Cardiac muscle cell (in vitro differentiated cells and primary cell): Measurements from ENCODE around the gene MTPN. TPM values are rescaled to one million over a fixed set of nuclear protein-coding genes. Genes with fewer than 3 reads are reported as not detected.

ENCODE experiments used
- DNase-seq, 2 donors: peaks; one replicate each; pipeline versions ENCODE4 v3.0.0 to v3.0.0-alpha.2; 2010 to 2017; ENCODE audit warnings: low read depth in 1 of 2, low spot score in 1 of 2
- H3K27ac ChIP-seq: fragments of 200-600 bp; sonication (generic); 2 replicates; pipeline ENCODE4 v1.5.1; 2016
- H3K27me3 ChIP-seq: fragments of 200-600 bp; sonication (generic); 2 replicates; pipeline ENCODE4 v1.6.0; 2016; ENCODE audit warnings: control low read depth
- H3K36me3 ChIP-seq: fragments of 200-600 bp; sonication (generic); 2 replicates; pipeline ENCODE4 v1.5.1; 2016; ENCODE audit warnings: control low read depth
- H3K4me1 ChIP-seq: fragments of 200-600 bp; sonication (generic); 2 replicates; pipeline ENCODE4 v1.8.1; 2017; ENCODE audit warnings: low read depth, mild to moderate bottlenecking, mixed run types
- H3K4me3 ChIP-seq: fragments of 200-600 bp; sonication (generic); 2 replicates; pipeline ENCODE4 v1.5.1; 2016; ENCODE audit warnings: mild to moderate bottlenecking
- H3K9me3 ChIP-seq: fragments of 200-600 bp; sonication (generic); 2 replicates; pipeline ENCODE4 v1.5.1; 2017; ENCODE audit warnings: low read depth, mild to moderate bottlenecking, control low read depth
- CTCF ChIP-seq: IDR thresholded peaks from 2 replicates; pipeline ENCODE4 v1.5.1; 2012; ENCODE audit warnings: low read depth, mild to moderate bottlenecking, low read length
- polyA plus RNA-seq: library from polyadenylated mRNA; unstranded; fragments of >200 nt; fragmentation: Nextera tagmentation; extraction: Ambion mirVana; gene quantifications from 2 replicates; pipeline ENCODE4 v1.2.1, GENCODE V29; 2016
- total RNA-seq: library from RNA; depleted of rRNA; stranded (reverse); fragments of >200 nt; gene quantifications from 2 replicates; pipeline ENCODE4 v1.2.3, GENCODE V29; 2016

Gene MTPN
- total and polyA plus RNA-seq, 2 experiments from 2014 or later = 86.1 to 110 TPM

DNA sequence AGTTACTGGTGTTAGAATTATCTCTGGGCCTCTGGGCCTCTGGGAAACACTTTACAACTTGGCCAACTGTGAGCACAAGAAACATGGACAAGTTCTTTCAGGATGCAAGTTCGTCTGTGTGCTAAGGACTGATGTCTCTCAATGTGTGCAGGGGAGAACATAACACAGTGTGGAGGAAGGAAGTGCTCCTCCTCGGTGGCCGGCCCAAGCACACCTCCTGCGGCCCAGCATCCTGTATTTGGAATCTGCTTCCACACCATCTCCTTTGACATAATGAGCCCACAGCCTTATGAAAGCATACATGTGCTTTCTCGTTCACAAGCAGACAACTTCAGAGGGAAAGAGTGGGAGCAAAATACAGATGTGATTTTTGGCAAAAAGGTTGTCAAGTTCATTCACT lies 59.0 kb downstream of the MTPN start:
- Histone ChIP-seq H3K36me3 (no peaks in the 10 kb centered on the region), H3K4me3 (no peak overlapping the region), H3K4me1 (peaks cover 10% of the 10 kb centered on the region), H3K27me3 (no peaks in the 10 kb centered on the region), H3K9me3 (no peaks in the 10 kb centered on the region), H3K27ac (no peak overlapping the region)
- DNase-seq = no peak
- TF ChIP-seq CTCF = no peak

GRCh38 chr7:135917721-135918120 lies 59.4 kb downstream of the MTPN start:
- H3K27ac ChIP-seq = no peak overlapping the region
- peaks cover 10% of the 10 kb centered on the region for H3K4me1 ChIP-seq
- TF ChIP-seq CTCF = no peak
- no peaks in the 10 kb centered on the region for H3K27me3 ChIP-seq
- no peak overlapping the region for H3K4me3 ChIP-seq
- no peak for DNase-seq
- no peaks in the 10 kb centered on the region for H3K36me3 ChIP-seq
- no peaks in the 10 kb centered on the region for H3K9me3 ChIP-seq

DNA sequence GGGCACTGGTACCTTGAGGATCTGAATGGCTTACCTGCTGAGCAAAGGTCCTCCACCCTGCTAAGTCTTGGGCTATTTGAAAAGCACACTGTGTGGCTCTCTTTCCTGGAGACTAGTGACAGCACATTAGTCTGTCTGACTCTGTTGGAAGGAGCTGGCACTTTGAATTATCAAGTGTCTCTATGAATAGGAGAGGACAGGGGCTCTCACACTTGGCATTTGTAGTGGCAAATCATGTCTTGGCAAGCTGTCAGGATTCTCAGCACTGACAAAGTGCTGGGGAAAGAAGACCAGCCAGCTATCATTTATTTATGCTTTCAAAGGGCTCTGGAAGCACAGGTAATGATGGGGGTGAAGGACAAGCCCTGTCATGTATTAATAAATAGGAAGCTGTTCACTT lies 62.8 kb downstream of the MTPN start:
- H3K4me1 ChIP-seq = peaks cover 28% of the 10 kb centered on the region
- TF ChIP-seq CTCF = no peak
- peak in 1 of 2 donors; percentile 49 for DNase-seq
- H3K27me3 ChIP-seq = no peaks in the 10 kb centered on the region
- no peaks in the 10 kb centered on the region for H3K36me3 ChIP-seq
- no peaks in the 10 kb centered on the region for H3K9me3 ChIP-seq
- H3K4me3 ChIP-seq = no peak overlapping the region
- peak overlapping the region; percentile 62 for H3K27ac ChIP-seq

GRCh38 chr7:135913404-135913803 lies 63.8 kb downstream of the MTPN start:
- Histone ChIP-seq H3K36me3 (no peaks in the 10 kb centered on the region), H3K4me3 (no peak overlapping the region), H3K27me3 (no peaks in the 10 kb centered on the region), H3K9me3 (no peaks in the 10 kb centered on the region), H3K27ac (no peak overlapping the region), H3K4me1 (peaks cover 28% of the 10 kb centered on the region)
- no peak for TF ChIP-seq CTCF
- no peak for DNase-seq

DNA sequence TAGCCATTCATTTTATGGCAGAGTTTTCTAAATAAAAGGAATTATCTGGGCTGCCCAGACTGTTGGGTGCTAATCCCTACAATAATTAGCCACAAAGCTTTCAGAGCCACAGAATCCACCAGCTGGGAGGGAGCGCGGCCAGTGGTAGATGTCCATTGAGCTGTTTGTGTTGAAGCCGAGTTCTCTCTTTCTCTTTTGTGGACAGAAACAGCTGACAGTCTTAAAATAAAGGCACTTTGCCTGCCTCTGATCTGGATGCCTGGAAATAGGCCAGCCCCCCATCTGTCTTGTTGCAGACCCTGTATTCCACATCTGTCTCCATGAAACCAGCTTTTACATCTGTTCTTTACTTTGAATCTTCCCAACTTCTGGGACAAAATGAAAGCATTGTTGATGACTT lies 66.1 kb downstream of the MTPN start:
- Histone ChIP-seq H3K4me3 (no peak overlapping the region), H3K9me3 (no peaks in the 10 kb centered on the region), H3K27me3 (no peaks in the 10 kb centered on the region), H3K27ac (peak overlapping the region; percentile 86), H3K4me1 (peaks cover 28% of the 10 kb centered on the region), H3K36me3 (no peaks in the 10 kb centered on the region)
- DNase-seq = no peak
- TF ChIP-seq CTCF = no peak
